ENCODE measurements around the gene CENPS. TPM values are rescaled to one million over a fixed set of nuclear protein-coding genes. Genes with fewer than 3 reads are reported as not detected.
A peak's percentile ranks its signal among the peaks of the same experiment; 100 is the strongest.

CENPS gene
- 6.1 TPM for total RNA-seq
- long read RNA-seq, transcript CENPS-204 (5 exons, 914 nt): major isoform, 8 of 9 reads
- long read RNA-seq, partial matches to known transcripts: 0 of 9 reads
- long read RNA-seq, other reads (novel, unspliced or antisense): 0 of 9 reads

GRCh38 chr1:10430216-10431069 is at the start of gene CENPS:
TSS of gene CENPS (plus strand) at chr1:10430433. CDS start at chr1:10430518, 85 bp downstream.
- peak; percentile 92 for DNase-seq
- TF ChIP-seq, protein P1, sequence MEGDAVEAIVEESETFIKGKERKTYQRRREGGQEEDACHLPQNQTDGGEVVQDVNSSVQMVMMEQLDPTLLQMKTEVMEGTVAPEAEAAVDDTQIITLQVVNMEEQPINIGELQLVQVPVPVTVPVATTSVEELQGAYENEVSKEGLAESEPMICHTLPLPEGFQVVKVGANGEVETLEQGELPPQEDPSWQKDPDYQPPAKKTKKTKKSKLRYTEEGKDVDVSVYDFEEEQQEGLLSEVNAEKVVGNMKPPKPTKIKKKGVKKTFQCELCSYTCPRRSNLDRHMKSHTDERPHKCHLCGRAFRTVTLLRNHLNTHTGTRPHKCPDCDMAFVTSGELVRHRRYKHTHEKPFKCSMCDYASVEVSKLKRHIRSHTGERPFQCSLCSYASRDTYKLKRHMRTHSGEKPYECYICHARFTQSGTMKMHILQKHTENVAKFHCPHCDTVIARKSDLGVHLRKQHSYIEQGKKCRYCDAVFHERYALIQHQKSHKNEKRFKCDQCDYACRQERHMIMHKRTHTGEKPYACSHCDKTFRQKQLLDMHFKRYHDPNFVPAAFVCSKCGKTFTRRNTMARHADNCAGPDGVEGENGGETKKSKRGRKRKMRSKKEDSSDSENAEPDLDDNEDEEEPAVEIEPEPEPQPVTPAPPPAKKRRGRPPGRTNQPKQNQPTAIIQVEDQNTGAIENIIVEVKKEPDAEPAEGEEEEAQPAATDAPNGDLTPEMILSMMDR (IDR thresholded peaks at IDR 0.05; ENCODE audit: borderline replicate concordance): peak; percentile 97
- intact Hi-C loops (cut with micrococcal nuclease): no loop called here

GRCh38 chr1:10380594-10381275 is 49.5 kb upstream of the CENPS start:
- peaks cover 13% of the 10 kb centered on the region for H3K36me3 ChIP-seq
- H3K27me3 ChIP-seq (ENCODE audit: low read depth): no peaks in the 10 kb centered on the region
- H3K9me3 ChIP-seq (replicated peaks): no peaks in the 10 kb centered on the region
- no peak overlapping the region for H3K27ac ChIP-seq (replicated peaks)
- TF ChIP-seq, protein P1 (IDR thresholded peaks at IDR 0.05; ENCODE audit: borderline replicate concordance): no peak
- intact Hi-C loops (cut with micrococcal nuclease): no loop called here
- no peak overlapping the region for H3K4me3 ChIP-seq
- no peak for DNase-seq
- H3K4me1 ChIP-seq: peaks cover 10% of the 10 kb centered on the region

More at GRCh38 chr1:10430216-10431069, at the start of gene CENPS:
- Histone ChIP-seq H3K27ac (replicated peaks) (peak within 1 kb of the TSS; percentile 82), H3K36me3 (peaks cover 3% of the 10 kb centered on the region), H3K4me3 (peak within 1 kb of the TSS; percentile 95), H3K27me3 (ENCODE audit: low read depth) (no peaks in the 10 kb centered on the region), H3K4me1 (peaks cover 20% of the 10 kb centered on the region), H3K9me3 (replicated peaks) (no peaks in the 10 kb centered on the region)

- peaks cover 6% of the 10 kb centered on the region for H3K36me3 ChIP-seq
These were observed 46.6 kb upstream of the CENPS start for GRCh38 chr1:10383630-10384029.

DNA sequence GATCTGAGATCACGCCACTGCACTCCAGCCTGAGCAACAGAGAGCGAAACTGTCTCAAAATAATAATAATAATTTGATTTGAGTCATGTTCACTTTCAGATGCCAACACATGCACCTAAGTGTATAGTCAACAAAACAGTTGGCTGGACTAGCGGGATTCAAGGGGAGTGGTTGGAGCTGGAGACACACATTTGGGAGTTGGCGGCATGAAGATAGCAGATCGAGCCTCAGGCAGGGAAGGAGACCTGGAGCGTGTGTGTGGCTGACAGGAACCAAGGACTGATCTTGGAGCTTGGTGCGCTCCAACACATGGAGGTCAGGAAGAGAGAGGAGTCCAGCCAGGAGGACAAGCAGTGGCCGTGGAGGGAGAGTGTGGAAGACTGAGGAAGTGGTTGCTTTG is 46.0 kb upstream of the CENPS start:
- DNase-seq: no peak
- Histone ChIP-seq H3K27ac (replicated peaks) (no peak overlapping the region), H3K9me3 (replicated peaks) (no peaks in the 10 kb centered on the region), H3K4me3 (no peak overlapping the region), H3K36me3 (peaks cover 2% of the 10 kb centered on the region), H3K4me1 (peaks cover 20% of the 10 kb centered on the region), H3K27me3 (ENCODE audit: low read depth) (no peaks in the 10 kb centered on the region)
- TF ChIP-seq, protein P1 (IDR thresholded peaks at IDR 0.05; ENCODE audit: borderline replicate concordance): no peak
- intact Hi-C loops (cut with micrococcal nuclease): no loop called here

More at GRCh38 chr1:10383630-10384029, 46.6 kb upstream of the CENPS start:
- TF ChIP-seq, protein P1 (IDR thresholded peaks at IDR 0.05; ENCODE audit: borderline replicate concordance): no peak
- peaks cover 17% of the 10 kb centered on the region for H3K4me1 ChIP-seq
- no peaks in the 10 kb centered on the region for H3K9me3 ChIP-seq (replicated peaks)
- H3K27me3 ChIP-seq (ENCODE audit: low read depth): no peaks in the 10 kb centered on the region
- no peak overlapping the region for H3K4me3 ChIP-seq
- no peak for DNase-seq
- H3K27ac ChIP-seq (replicated peaks): no peak overlapping the region
- intact Hi-C loops (cut with micrococcal nuclease): no loop called here

GRCh38 chr1:10386761-10387676 is 43.2 kb upstream of the CENPS start:
- H3K27ac ChIP-seq (replicated peaks): peak overlapping the region; percentile 70
- DNase-seq: no peak
- TF ChIP-seq, protein P1 (IDR thresholded peaks at IDR 0.05; ENCODE audit: borderline replicate concordance): no peak
- no peaks in the 10 kb centered on the region for H3K27me3 ChIP-seq (ENCODE audit: low read depth)
- H3K9me3 ChIP-seq (replicated peaks): no peaks in the 10 kb centered on the region
- intact Hi-C loops (cut with micrococcal nuclease): no loop called here
- H3K36me3 ChIP-seq: no peaks in the 10 kb centered on the region
- no peak overlapping the region for H3K4me3 ChIP-seq
- peaks cover 20% of the 10 kb centered on the region for H3K4me1 ChIP-seq
